Measurements from ENCODE around the gene RNF41. TPM values are rescaled to one million over a fixed set of nuclear protein-coding genes. Genes with fewer than 3 reads are reported as not detected.
"Not testable (repeated sequence)": the region's sequence is repeated elsewhere in the genome, so short reads cannot be mapped to it uniquely, and the experiment has no call there.

RNF41 gene
- total RNA-seq, 6 experiments from 2014 or later: 65.9 to 103 (median 71.2) TPM

DNA sequence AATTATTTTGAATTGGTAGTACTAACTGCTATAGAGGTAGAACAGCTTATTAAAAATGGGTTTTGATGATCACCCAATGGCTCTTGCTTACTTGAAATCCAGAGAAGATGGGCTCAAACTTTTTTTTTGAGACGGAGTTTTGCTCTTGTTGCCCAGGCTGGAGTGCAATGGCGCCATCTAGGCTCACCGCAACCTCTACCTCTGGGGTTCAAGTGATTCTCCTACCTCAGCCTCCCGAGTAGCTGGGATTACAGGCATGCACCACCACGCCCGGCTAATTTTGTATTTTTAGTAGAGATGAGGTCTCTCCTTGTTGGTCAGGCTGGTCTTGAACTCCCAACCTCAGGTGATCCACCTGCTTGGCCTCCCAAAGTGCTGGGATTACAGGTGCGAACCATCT is 41.2 kb upstream of the RNF41 start:
- H3K36me3 Mint-ChIP-seq (ENCODE audit: low read depth); H3K27ac Mint-ChIP-seq; DNase-seq; H3K9me3 Mint-ChIP-seq; H3K4me3 Mint-ChIP-seq; H3K27me3 Mint-ChIP-seq (ENCODE audit: insufficient read depth): not testable (repeated sequence)
- peaks cover 51% of the 10 kb centered on the region for H3K4me1 Mint-ChIP-seq (ENCODE audit: low read depth)
- peak; percentile 47 for TF ChIP-seq CTCF (IDR thresholded peaks at IDR 0.05)

DNA sequence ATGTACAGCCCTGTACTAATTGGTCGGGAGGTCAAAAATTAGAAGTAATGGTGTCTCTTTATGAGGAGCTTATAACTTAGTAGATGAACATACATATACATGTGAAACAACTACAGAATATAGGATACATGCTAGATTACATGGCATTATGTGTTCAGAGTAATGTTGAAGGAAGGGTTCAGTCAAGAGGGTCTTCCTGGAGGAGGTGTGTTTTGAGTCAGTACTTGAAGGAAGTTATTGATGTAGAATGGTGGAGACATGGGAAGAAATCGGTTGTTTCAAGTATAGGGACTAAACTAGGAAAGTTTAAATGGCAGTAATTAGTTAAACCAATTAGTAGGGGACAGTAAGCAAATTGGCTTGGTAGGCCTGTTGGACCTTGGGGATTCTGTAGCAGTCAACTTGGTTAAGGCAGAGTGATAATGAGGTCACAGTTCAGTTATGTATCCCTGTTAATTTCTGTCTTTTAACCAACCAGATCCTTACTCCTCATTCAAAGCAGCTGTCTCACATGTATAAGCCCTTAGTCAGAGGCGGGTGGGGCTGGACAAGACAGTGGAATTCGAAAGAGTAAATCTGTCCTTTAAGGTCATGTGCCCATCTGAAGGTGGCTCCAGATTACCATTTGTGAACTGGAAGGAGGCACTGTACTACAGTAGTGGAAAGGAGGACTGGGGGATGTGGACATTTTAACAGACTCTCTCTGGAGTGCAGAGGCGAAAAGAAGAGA is 39.9 kb upstream of the RNF41 start:
- DNase-seq: peak; percentile 84
- no peak for TF ChIP-seq CTCF (IDR thresholded peaks at IDR 0.05)
- no peaks in the 10 kb centered on the region for H3K9me3 Mint-ChIP-seq
- peaks cover 49% of the 10 kb centered on the region for H3K4me1 Mint-ChIP-seq (ENCODE audit: low read depth)
- H3K27ac Mint-ChIP-seq: peak overlapping the region; percentile 89
- peaks cover 17% of the 10 kb centered on the region for H3K36me3 Mint-ChIP-seq (ENCODE audit: low read depth)
- peak overlapping the region; percentile 58 for H3K4me3 Mint-ChIP-seq
- peaks cover 2% of the 10 kb centered on the region; the same call in 1 of the 2 replicates for H3K27me3 Mint-ChIP-seq (ENCODE audit: insufficient read depth)

- no peak overlapping the region for H3K4me3 Mint-ChIP-seq
- peaks cover 2% of the 10 kb centered on the region; the same call in 1 of the 2 replicates for H3K27me3 Mint-ChIP-seq (ENCODE audit: insufficient read depth)
- DNase-seq: no peak
- no peaks in the 10 kb centered on the region for H3K9me3 Mint-ChIP-seq
- TF ChIP-seq CTCF (IDR thresholded peaks at IDR 0.05): no peak
- peak overlapping the region; percentile 89 for H3K27ac Mint-ChIP-seq
- peaks cover 51% of the 10 kb centered on the region for H3K4me1 Mint-ChIP-seq (ENCODE audit: low read depth)
- peaks cover 24% of the 10 kb centered on the region for H3K36me3 Mint-ChIP-seq (ENCODE audit: low read depth)
These were observed 39.2 kb upstream of the RNF41 start for GRCh38 chr12:56260921-56261320.

- TF ChIP-seq CTCF (IDR thresholded peaks at IDR 0.05): no peak
- H3K4me1 Mint-ChIP-seq (ENCODE audit: low read depth): peaks cover 48% of the 10 kb centered on the region
- H3K27ac Mint-ChIP-seq: peak overlapping the region; percentile 89; the same call in 1 of the 2 replicates
- peaks cover 2% of the 10 kb centered on the region; the same call in 1 of the 2 replicates for H3K27me3 Mint-ChIP-seq (ENCODE audit: insufficient read depth)
- H3K36me3 Mint-ChIP-seq (ENCODE audit: low read depth): peaks cover 25% of the 10 kb centered on the region
- no peak overlapping the region for H3K4me3 Mint-ChIP-seq
- no peak for DNase-seq
- H3K9me3 Mint-ChIP-seq: no peaks in the 10 kb centered on the region
These were observed 38.7 kb upstream of the RNF41 start for GRCh38 chr12:56260380-56260779.

- DNase-seq: no peak
- Mint-ChIP-seq H3K27ac (peak overlapping the region; percentile 94), H3K9me3 (no peaks in the 10 kb centered on the region), H3K27me3 (ENCODE audit: insufficient read depth) (no peaks in the 10 kb centered on the region), H3K4me3 (peak overlapping the region; percentile 90), H3K4me1 (ENCODE audit: low read depth) (peaks cover 54% of the 10 kb centered on the region), H3K36me3 (ENCODE audit: low read depth) (peaks cover 35% of the 10 kb centered on the region)
- no peak for TF ChIP-seq CTCF (IDR thresholded peaks at IDR 0.05)
These were observed 37.1 kb upstream of the RNF41 start for GRCh38 chr12:56258820-56259183.
